ENCODE results near the gene CORO2A. TPM values are rescaled to one million over a fixed set of nuclear protein-coding genes. Genes with fewer than 3 reads are reported as not detected.

The CORO2A gene
- total RNA-seq, 5 donors from 2014 or later (not counting 1 experiment from before 2014, with no cell fraction given) = 9.1 to 12.4 (median 10.8) TPM

- no peak overlapping the region for H3K4me3 ChIP-seq (ENCODE audit: control insufficient read depth in 1 of 2, extremely low read depth in 1 of 2, low read length in 1 of 2)
- no peaks in the 10 kb centered on the region for H3K27me3 Mint-ChIP-seq
- no peak for ATAC-seq (replicated peaks in 1 of 4)
- H3K4me3 Mint-ChIP-seq = peak overlapping the region in 1 of 3 donors; percentile 74
- DNase-seq = no peak
- no peaks in the 10 kb centered on the region for H3K27me3 ChIP-seq (replicated peaks in 1 of 2; ENCODE audit: control insufficient read depth in 2 of 2, extremely low read depth in 1 of 2, insufficient read depth in 2 of 2, low read length in 1 of 2)
- peaks cover 2 to 27% of the 10 kb centered on the region in 2 donors for H3K36me3 ChIP-seq (ENCODE audit: control insufficient read depth in 2 of 2, extremely low read depth in 1 of 2, insufficient read depth in 1 of 2, low read length in 1 of 2)
- H3K9me3 ChIP-seq = no peaks in the 10 kb centered on the region
- no peaks in the 10 kb centered on the region for H3K9me3 Mint-ChIP-seq
- peaks cover 91 to 96% (median 95%) of the 10 kb centered on the region in 3 donors for H3K4me1 Mint-ChIP-seq
- POLR2A ChIA-PET = interaction anchor here in 1 of 2 donors (1.0 kb wide), 1 partner anchor 10 kb away, joined by 4 read pairs; no protein-coding TSS in a partner anchor
- peaks cover 73 to 92% of the 10 kb centered on the region in 2 experiments for H3K4me1 ChIP-seq (ENCODE audit: control insufficient read depth in 1 of 2, extremely low read depth in 1 of 2, insufficient read depth in 2 of 2, low read length in 2 of 2)
- H3K36me3 Mint-ChIP-seq = peaks cover 51% of the 10 kb centered on the region
- WGBS (ENCODE audit: insufficient coverage) = 92% methylated on average over 4 of the region's 7 CpGs
- CTCF ChIA-PET = no interaction called here
- H3K27ac Mint-ChIP-seq = peak overlapping the region; percentile 95 to 99
- H3K27ac ChIP-seq (ENCODE audit: low read length) = peak overlapping the region; percentile 60
These were observed 87.4 kb downstream of the CORO2A start for GRCh38 chr9:98105006-98105405.

- WGBS (ENCODE audit: insufficient coverage) = 90% methylated on average over 1 of the region's 3 CpGs
- no peaks in the 10 kb centered on the region for H3K9me3 Mint-ChIP-seq
- ChIA-PET CTCF (interaction anchor here in 1 of 2 donors (1.0 to 1.2 kb wide), 2 partner anchors 14 to 16 kb away, joined by 4 read pairs; partner anchors contain the start of gene TRIM14), POLR2A (interaction anchor here in 1 of 2 donors (0.6 kb wide), 1 partner anchor 108 kb away, joined by 3 read pairs; no protein-coding TSS in a partner anchor)
- peaks cover 91 to 96% (median 95%) of the 10 kb centered on the region in 3 donors for H3K4me1 Mint-ChIP-seq
- peak overlapping the region; percentile 95 to 99 for H3K27ac Mint-ChIP-seq
- Histone ChIP-seq H3K9me3 (no peaks in the 10 kb centered on the region), H3K36me3 (ENCODE audit: control insufficient read depth in 2 of 2, extremely low read depth in 1 of 2, insufficient read depth in 1 of 2, low read length in 1 of 2) (peaks cover 2 to 29% of the 10 kb centered on the region in 2 donors), H3K4me3 (ENCODE audit: control insufficient read depth in 1 of 2, extremely low read depth in 1 of 2, low read length in 1 of 2) (no peak overlapping the region), H3K27ac (ENCODE audit: low read length) (peak overlapping the region; percentile 60), H3K27me3 (replicated peaks in 1 of 2; ENCODE audit: control insufficient read depth in 2 of 2, extremely low read depth in 1 of 2, insufficient read depth in 2 of 2, low read length in 1 of 2) (no peaks in the 10 kb centered on the region), H3K4me1 (ENCODE audit: control insufficient read depth in 1 of 2, extremely low read depth in 1 of 2, insufficient read depth in 2 of 2, low read length in 2 of 2) (peaks cover 74 to 92% of the 10 kb centered on the region in 2 experiments)
- DNase-seq = peak in 1 of 35 experiments; percentile 29
- ATAC-seq (replicated peaks in 1 of 4) = no peak
- H3K36me3 Mint-ChIP-seq = peaks cover 50% of the 10 kb centered on the region
- H3K27me3 Mint-ChIP-seq = no peaks in the 10 kb centered on the region
- peak overlapping the region; percentile 17 to 74 (median 18) for H3K4me3 Mint-ChIP-seq
These were observed 88.0 kb downstream of the CORO2A start for GRCh38 chr9:98104445-98104881.

- peaks cover 8 to 37% of the 10 kb centered on the region in 2 donors for H3K36me3 ChIP-seq (ENCODE audit: control insufficient read depth in 2 of 2, extremely low read depth in 1 of 2, insufficient read depth in 1 of 2, low read length in 1 of 2)
- Mint-ChIP-seq H3K27ac (peak overlapping the region; percentile 95 to 99), H3K9me3 (no peaks in the 10 kb centered on the region), H3K36me3 (peaks cover 45% of the 10 kb centered on the region), H3K4me3 (peak overlapping the region; percentile 65 to 74 (median 69)), H3K4me1 (peaks cover 86 to 95% (median 86%) of the 10 kb centered on the region in 3 donors), H3K27me3 (no peaks in the 10 kb centered on the region)
- ChIA-PET POLR2A (interaction anchor here (0.6 to 1.6 kb wide), 16 partner anchors 9 to 234 kb away, joined by 3 to 9 read pairs (median 5); partner anchors contain the start of genes NANS (in 1 of the 2) and TBC1D2 (in 1 of the 2)), CTCF (interaction anchor here (0.5 to 3.7 kb wide), 22 partner anchors 9 to 851 kb away, joined by 3 to 28 read pairs (median 5); partner anchors contain the start of genes TRIM14 (in 2 of the 2) and CORO2A (in 1 of the 2))
- peak; percentile 49 to 95 (median 83) for DNase-seq
- 0% methylated on average over 3 of the region's 6 CpGs for WGBS (ENCODE audit: insufficient coverage)
- H3K4me1 ChIP-seq (ENCODE audit: control insufficient read depth in 1 of 2, extremely low read depth in 1 of 2, insufficient read depth in 2 of 2, low read length in 2 of 2) = peaks cover 67 to 92% of the 10 kb centered on the region in 2 experiments
- no peaks in the 10 kb centered on the region for H3K27me3 ChIP-seq (replicated peaks in 1 of 2; ENCODE audit: control insufficient read depth in 2 of 2, extremely low read depth in 1 of 2, insufficient read depth in 2 of 2, low read length in 1 of 2)
- peak; percentile 95 to 97 (median 96) for ATAC-seq (replicated peaks in 1 of 4)
- no peaks in the 10 kb centered on the region for H3K9me3 ChIP-seq
- peak overlapping the region in 1 of 2 donors; percentile 13 for H3K4me3 ChIP-seq (ENCODE audit: control insufficient read depth in 1 of 2, extremely low read depth in 1 of 2, low read length in 1 of 2)
- H3K27ac ChIP-seq (ENCODE audit: low read length) = peak overlapping the region; percentile 77
These were observed 90.6 kb downstream of the CORO2A start for GRCh38 chr9:98101868-98102273.

GRCh38 chr9:98101416-98101815, 91.0 kb downstream of the CORO2A start:
- 57% methylated on average over 7 of the region's 7 CpGs for WGBS (ENCODE audit: insufficient coverage)
- ChIA-PET POLR2A (interaction anchor here (0.6 to 1.6 kb wide), 12 partner anchors 13 to 234 kb away, joined by 3 to 9 read pairs (median 5); partner anchors contain the start of gene NANS (in 1 of the 2)), CTCF (interaction anchor here (0.5 to 3.7 kb wide), 17 partner anchors 10 to 469 kb away, joined by 3 to 28 read pairs (median 5); partner anchors contain the start of genes TRIM14 (in 2 of the 2) and CORO2A (in 1 of the 2))
- H3K27ac ChIP-seq (ENCODE audit: low read length) = peak overlapping the region; percentile 77
- peaks cover 66 to 94% of the 10 kb centered on the region in 2 experiments for H3K4me1 ChIP-seq (ENCODE audit: control insufficient read depth in 1 of 2, extremely low read depth in 1 of 2, insufficient read depth in 2 of 2, low read length in 2 of 2)
- ATAC-seq (replicated peaks in 1 of 4) = no peak
- Mint-ChIP-seq H3K4me1 (peaks cover 86 to 95% (median 86%) of the 10 kb centered on the region in 3 donors), H3K4me3 (peak overlapping the region in 2 of 3 donors; percentile 2 to 74), H3K9me3 (no peaks in the 10 kb centered on the region), H3K27ac (peak overlapping the region; percentile 95 to 99), H3K27me3 (no peaks in the 10 kb centered on the region), H3K36me3 (peaks cover 47% of the 10 kb centered on the region)
- no peak for DNase-seq
- H3K36me3 ChIP-seq (ENCODE audit: control insufficient read depth in 2 of 2, extremely low read depth in 1 of 2, insufficient read depth in 1 of 2, low read length in 1 of 2) = peaks cover 8 to 41% of the 10 kb centered on the region in 2 donors
- no peaks in the 10 kb centered on the region for H3K9me3 ChIP-seq
- H3K4me3 ChIP-seq (ENCODE audit: control insufficient read depth in 1 of 2, extremely low read depth in 1 of 2, low read length in 1 of 2) = no peak overlapping the region
- no peaks in the 10 kb centered on the region for H3K27me3 ChIP-seq (replicated peaks in 1 of 2; ENCODE audit: control insufficient read depth in 2 of 2, extremely low read depth in 1 of 2, insufficient read depth in 2 of 2, low read length in 1 of 2)

GRCh38 chr9:98100456-98100855, 92.0 kb downstream of the CORO2A start:
- DNase-seq (no peak), ATAC-seq (replicated peaks in 1 of 4) (no peak)
- H3K9me3 Mint-ChIP-seq = no peaks in the 10 kb centered on the region
- no peaks in the 10 kb centered on the region for H3K27me3 Mint-ChIP-seq
- Histone ChIP-seq H3K36me3 (ENCODE audit: control insufficient read depth in 2 of 2, extremely low read depth in 1 of 2, insufficient read depth in 1 of 2, low read length in 1 of 2) (peaks cover 6 to 43% of the 10 kb centered on the region in 2 donors), H3K4me1 (ENCODE audit: control insufficient read depth in 1 of 2, extremely low read depth in 1 of 2, insufficient read depth in 2 of 2, low read length in 2 of 2) (peaks cover 59 to 94% of the 10 kb centered on the region in 2 experiments), H3K27ac (ENCODE audit: low read length) (peak overlapping the region; percentile 77), H3K27me3 (replicated peaks in 1 of 2; ENCODE audit: control insufficient read depth in 2 of 2, extremely low read depth in 1 of 2, insufficient read depth in 2 of 2, low read length in 1 of 2) (no peaks in the 10 kb centered on the region), H3K4me3 (ENCODE audit: control insufficient read depth in 1 of 2, extremely low read depth in 1 of 2, low read length in 1 of 2) (no peak overlapping the region), H3K9me3 (no peaks in the 10 kb centered on the region)
- peaks cover 46% of the 10 kb centered on the region for H3K36me3 Mint-ChIP-seq
- ChIA-PET CTCF (interaction anchor here in 1 of 2 donors (0.5 to 3.7 kb wide), 3 partner anchors 18 to 439 kb away, joined by 3 to 28 read pairs (median 3); partner anchors contain the start of gene TRIM14), POLR2A (interaction anchor here (0.6 to 1.6 kb wide), 3 partner anchors 16 to 77 kb away, joined by 3 to 18 read pairs (median 5); no protein-coding TSS in a partner anchor)
- peak overlapping the region in 2 of 3 donors; percentile 49 to 70 for H3K4me3 Mint-ChIP-seq
- peak overlapping the region; percentile 95 to 99 for H3K27ac Mint-ChIP-seq
- peaks cover 83 to 95% (median 85%) of the 10 kb centered on the region in 3 donors for H3K4me1 Mint-ChIP-seq

- Histone ChIP-seq H3K9me3 (no peaks in the 10 kb centered on the region), H3K4me3 (ENCODE audit: control insufficient read depth in 1 of 2, extremely low read depth in 1 of 2, low read length in 1 of 2) (no peak overlapping the region), H3K27ac (ENCODE audit: low read length) (peak overlapping the region; percentile 77), H3K36me3 (ENCODE audit: control insufficient read depth in 2 of 2, extremely low read depth in 1 of 2, insufficient read depth in 1 of 2, low read length in 1 of 2) (peaks cover 6 to 45% of the 10 kb centered on the region in 2 donors), H3K4me1 (ENCODE audit: control insufficient read depth in 1 of 2, extremely low read depth in 1 of 2, insufficient read depth in 2 of 2, low read length in 2 of 2) (peaks cover 57 to 94% of the 10 kb centered on the region in 2 experiments), H3K27me3 (replicated peaks in 1 of 2; ENCODE audit: control insufficient read depth in 2 of 2, extremely low read depth in 1 of 2, insufficient read depth in 2 of 2, low read length in 1 of 2) (no peaks in the 10 kb centered on the region)
- ChIA-PET POLR2A (no interaction called here), CTCF (interaction anchor here in 1 of 2 donors (0.6 to 3.7 kb wide), 2 partner anchors 19 to 439 kb away, joined by 3 to 28 read pairs; partner anchors contain the start of gene TRIM14)
- H3K36me3 Mint-ChIP-seq = peaks cover 49% of the 10 kb centered on the region
- H3K27ac Mint-ChIP-seq = peak overlapping the region; percentile 95 to 99
- no peak for ATAC-seq (replicated peaks in 1 of 4)
- H3K9me3 Mint-ChIP-seq = no peaks in the 10 kb centered on the region
- peak overlapping the region; percentile 21 to 70 (median 49) for H3K4me3 Mint-ChIP-seq
- peak in 2 of 35 experiments; percentile 33 to 46 for DNase-seq
- 19% methylated on average over 4 of the region's 5 CpGs for WGBS (ENCODE audit: insufficient coverage)
- H3K27me3 Mint-ChIP-seq = no peaks in the 10 kb centered on the region
- peaks cover 81 to 94% (median 82%) of the 10 kb centered on the region in 3 donors for H3K4me1 Mint-ChIP-seq
These were observed 92.5 kb downstream of the CORO2A start for GRCh38 chr9:98099898-98100297.
